Hepatic stellate cell (primary cell): ENCODE data around the gene ARSG.
A peak's percentile ranks its signal among the peaks of the same experiment; 100 is the strongest.
"Not testable (repeated sequence)": the region's sequence is repeated elsewhere in the genome, so short reads cannot be mapped to it uniquely, and the experiment has no call there.

Experiments used
- DNase-seq: peaks from one replicate; pipeline ENCODE4 v3.0.0; 2011; ENCODE audit warnings: low spot score

The ARSG gene

DNA sequence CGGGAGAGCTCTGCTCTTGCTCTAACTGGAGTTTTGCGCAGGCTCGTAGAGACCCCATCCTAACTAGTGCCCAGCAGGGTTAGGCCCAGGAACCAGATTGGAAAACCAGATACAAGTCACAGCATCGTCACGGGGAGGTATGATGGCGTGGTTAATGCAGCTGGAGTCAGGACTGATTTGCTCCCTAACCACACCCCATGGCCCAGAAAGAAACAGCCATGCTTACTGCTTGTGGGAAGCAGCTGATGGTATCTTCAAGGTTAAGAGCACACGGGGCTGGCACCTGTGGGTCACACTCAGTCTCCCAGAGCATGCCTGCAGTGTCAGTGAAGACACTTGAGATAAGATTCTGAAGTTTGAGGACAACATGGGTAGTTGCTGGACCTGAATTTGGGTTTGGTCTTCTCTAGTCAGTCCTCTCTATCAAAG lies 105.8 kb downstream of the ARSG start:
- DNase-seq: no peak

DNA sequence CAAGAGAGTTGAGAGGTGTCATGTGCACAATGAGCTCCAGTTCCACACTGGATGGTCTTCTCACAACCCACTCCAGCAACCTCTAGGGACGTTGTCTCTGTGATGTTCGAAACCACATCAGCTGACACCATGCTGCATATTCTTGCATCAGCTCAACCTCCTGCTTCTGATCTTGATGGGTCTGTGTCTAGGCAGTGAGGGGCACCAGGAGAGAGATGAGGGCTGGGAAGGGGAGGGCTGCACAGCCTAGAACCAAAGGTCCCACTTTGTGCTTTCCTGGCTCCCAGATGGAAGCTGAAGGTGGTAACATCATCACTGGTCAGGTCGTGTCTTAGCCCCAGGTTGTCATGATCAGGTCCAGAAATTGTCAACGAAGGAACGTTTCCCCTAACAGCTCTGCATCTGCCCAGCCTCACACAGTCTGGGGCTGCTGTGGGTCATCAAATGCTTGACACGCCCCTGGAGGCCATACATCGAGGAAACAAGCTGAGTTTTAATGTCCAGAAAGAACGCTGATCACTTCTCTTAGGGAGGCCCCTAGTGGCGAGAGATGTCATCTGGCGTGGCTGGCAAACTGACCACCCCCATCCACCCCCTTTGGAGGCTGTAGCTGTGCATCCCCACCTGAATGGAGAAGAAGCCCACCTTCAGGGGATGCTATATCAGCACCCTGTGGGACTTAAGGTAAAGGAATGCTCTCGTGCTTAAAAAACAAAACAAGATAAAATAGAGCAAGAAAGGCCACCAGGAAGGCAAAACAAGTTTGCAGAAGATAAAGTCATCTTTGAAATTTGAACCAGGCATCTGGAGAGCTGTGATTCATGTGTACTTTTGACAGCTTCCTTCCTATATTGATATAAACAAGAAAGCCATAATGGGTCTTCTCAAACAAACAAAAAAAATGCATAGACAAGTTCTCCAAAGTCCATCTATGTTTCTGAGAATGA lies 107.7 kb downstream of the ARSG start:
- DNase-seq: peak; percentile 86

DNA sequence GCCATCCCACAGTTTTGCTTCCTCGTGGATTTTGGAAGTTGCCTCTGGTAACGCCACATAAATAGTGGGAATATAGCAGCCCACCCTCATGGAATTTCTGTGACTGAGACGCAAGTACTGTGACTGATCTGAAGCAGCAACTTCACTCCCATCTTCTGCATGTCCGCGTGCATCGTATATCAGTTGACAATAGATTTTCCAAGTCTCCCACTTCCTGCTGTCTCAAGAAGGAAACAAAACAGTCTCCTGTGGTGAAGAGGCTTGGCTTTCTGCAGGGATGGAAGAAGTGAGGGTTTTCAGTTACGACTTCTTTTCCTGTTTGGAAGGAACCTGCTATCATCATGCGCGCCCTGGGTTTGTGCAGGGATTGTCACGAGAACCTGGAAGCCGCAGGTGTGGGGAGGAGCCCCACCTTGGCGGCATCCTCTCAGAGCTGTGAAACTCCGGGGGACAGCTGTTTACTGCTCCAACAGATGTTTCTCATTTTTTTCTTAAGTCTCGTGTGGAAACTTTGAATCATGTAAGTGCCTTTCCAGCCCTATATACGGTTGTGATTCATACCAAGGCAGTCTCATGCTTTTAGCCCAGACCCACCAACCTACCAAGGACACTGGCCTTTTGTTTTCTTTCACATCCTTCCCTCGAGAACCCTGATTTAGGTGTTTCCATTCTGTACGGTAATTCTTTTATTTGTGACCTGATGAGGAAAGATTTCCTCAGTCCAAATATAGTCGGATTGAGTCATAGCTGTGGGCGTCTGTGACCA lies 108.5 kb downstream of the ARSG start:
- DNase-seq: no peak

DNA sequence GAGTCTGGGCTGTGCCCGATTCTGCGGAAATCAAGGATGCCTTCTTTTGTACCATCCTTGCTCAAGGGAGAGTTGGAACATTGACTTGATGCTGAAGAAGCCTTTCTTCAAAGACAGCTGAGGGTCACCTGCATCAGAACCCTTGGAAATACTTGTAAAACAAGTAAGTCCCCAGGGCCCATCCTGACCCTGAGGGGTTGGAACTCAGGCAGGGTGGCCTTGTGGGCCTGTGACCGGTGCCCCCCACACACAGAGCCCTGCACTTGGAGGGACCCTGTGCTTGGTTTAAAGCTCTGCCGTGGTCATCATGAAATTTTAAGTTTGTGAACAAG lies 109.1 kb downstream of the ARSG start:
- DNase-seq: no peak

DNA sequence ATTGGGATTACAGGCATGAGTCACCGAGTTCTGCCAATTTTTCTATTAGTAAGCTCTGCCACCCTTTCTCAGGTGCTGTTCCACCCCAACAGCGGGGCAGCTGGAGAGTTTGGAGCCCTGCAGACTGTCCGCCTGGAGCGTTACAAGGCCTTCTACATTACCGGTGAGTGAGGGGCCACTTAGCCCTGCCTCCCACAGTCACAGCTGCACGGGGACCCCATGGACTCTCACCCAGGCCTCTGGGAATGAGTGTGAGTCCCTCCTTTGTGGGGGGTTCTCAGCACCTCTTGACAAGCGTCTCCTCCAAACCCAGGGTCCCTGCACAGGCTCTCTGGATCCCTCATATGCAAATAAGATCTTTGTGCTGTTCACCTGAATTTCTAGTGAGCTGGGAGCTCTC lies 110.0 kb downstream of the ARSG start:
- no peak for DNase-seq

DNA sequence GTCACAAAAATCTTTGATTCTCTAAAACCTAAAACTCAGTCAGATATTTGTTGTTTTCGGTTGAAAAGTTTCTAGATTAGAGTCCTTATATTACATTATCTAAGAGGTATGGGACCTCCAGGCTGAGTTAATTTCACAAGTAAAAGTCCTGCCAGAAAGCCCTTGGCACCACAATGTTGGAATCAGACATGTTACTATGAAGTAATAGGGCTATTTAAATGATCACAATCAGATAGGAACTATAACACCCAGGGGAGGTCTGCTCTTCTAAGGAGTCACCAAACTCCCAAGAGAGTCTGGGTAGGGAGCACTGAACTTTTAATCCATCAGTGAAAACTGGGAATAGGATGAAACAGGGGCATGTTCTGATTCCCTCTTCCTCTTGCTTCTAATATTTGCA lies 111.8 kb downstream of the ARSG start:
- no peak for DNase-seq

DNA sequence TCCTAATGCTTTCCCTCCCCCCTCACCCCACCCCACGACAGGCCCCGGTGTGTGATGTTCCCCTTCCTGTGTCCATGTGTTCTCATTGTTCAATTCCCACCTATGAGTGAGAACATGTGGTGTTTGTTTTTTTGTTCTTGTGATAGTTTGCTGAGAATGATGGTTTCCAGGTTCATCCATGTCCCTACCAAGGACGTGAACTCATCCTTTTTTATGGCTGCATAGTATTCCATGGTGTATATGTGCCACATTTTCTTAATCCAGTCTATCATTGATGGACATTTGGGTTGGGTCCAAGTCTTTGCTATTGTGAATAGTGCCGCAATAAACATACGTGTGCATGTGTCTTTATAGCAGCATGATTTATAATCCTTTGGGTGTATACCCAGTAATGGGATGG lies 112.5 kb downstream of the ARSG start:
- not testable (repeated sequence) for DNase-seq

DNA sequence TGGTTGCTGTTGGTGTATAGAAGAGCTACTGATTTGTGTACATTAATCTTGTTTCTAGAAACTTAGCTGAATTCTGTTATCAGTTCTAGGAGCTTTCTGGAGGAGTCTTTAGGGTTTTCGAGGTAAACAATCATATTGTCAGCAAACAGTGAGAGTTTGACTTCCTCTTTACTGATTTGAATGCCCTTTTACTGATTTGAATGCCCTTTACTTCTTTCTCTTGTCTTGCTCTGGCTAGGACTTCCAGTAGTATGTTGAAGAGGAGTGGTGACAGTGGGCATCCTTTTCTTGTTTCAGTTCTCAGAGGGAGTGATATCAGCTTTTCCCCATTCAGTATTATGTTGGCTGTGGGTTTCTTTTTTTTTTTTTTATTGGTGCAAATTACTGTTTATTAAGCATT lies 116.4 kb downstream of the ARSG start:
- DNase-seq: not testable (repeated sequence)

DNA sequence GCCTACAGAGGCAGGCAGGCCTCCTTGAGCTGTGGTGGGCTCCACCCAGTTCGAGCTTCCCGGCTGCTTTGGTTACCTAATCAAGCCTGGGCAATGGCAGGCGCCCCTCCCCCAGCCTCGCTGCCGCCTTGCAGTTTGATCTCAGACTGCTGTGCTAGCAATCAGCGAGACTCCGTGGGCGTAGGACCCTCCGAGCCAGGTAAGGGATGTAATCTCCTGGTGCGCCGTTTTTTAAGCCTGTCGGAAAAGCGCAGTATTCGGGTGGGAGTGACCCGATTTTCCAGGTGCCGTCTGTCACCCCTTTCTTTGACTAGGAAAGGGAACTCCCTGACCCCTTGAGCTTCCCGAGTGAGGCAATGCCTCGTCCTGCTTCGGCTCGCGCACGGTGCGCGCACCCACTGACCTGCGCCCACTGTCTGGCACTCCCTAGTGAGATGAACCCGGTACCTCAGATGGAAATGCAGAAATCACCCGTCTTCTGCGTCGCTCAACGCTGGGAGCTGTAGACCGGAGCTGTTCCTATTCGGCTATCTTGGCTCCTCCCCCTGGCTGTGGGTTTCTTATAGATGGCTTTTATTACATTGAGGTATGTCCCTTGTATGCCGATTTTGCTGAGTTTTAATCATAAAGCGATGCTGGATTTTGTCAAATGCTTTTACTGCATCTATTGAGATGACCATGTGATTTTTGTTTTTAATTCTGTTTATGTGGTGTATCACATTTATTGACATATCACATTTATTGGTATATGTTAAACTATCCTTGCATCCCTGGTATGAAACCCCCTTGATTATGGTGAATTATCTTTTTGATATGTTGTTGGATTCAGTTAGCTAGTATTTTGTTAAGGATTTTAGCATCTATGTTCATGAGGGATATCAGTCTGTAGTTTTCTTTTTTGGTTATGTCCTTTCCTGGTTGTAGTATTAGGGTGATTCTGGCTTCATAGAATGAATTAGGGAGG lies 122.6 kb downstream of the ARSG start:
- DNase-seq: not testable (repeated sequence)

DNA sequence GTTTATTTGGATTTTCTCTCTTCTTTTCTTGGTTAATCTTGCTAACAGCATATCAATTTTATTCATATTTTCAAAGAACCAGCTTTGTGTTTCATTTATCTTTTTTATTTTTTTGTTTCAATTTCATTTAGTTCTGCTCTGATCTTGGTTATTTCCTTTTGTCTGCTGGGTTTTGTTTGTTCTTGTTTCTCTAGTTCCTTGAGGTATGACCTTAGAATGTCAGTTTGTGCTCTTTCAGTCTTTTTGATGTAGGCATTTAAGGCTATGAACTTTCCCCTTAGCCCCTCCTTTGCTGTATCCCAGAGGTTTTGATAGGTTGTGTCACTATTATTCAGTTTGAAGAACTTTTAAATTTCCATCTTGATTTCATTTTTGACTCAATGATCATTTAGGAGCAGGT lies 123.6 kb downstream of the ARSG start:
- not testable (repeated sequence) for DNase-seq

DNA sequence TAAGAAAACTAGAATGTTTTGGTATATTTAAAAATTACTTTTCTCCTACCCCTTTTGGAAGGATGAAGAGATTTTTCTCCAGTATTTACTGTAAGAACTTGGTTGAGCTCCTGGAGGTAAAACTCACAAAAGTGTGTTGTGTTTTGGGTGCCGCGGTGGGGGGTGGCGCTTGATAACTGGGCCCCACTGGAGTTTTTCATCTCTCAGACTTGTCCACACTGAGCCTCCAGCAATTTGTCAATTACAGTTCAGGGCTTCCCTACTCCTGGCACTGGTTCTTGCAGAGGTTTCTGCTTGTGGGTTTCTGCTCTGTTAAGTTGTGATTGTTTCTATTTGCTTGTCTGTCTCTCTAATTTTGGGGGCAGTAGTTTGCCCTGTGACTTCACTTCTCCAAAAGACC lies 126.0 kb downstream of the ARSG start:
- no peak for DNase-seq

DNA sequence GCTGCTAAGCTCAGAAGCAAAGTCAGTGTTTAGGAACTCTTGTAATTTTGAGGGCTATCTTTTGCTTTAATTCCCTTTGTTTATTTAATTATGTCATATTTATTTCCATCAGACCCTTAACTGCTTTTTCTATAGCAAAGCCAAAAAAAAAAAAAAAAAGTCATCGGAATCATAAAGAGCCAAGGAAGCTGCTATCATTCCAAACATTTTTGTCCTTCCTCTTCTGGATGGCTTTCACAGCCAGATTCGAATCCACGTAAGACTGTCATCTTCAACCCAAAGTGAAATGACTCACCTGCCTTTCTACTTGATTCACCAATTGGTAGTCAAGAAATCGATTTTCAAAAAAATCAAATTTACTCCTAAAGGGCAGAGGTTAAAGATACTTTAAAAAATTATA lies 127.6 kb downstream of the ARSG start:
- no peak for DNase-seq

DNA sequence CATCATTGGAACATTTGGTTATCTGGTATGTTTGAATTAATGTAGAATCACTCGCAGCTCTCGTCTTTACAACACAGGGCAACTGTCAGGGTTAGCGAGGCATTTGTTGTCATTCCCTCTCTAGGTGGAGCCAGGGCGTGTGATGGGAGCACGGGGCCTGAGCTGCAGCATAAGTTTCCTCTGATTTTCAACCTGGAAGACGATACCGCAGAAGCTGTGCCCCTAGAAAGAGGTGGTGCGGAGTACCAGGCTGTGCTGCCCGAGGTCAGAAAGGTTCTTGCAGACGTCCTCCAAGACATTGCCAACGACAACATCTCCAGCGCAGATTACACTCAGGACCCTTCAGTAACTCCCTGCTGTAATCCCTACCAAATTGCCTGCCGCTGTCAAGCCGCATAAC lies 128.8 kb downstream of the ARSG start:
- DNase-seq: no peak

DNA sequence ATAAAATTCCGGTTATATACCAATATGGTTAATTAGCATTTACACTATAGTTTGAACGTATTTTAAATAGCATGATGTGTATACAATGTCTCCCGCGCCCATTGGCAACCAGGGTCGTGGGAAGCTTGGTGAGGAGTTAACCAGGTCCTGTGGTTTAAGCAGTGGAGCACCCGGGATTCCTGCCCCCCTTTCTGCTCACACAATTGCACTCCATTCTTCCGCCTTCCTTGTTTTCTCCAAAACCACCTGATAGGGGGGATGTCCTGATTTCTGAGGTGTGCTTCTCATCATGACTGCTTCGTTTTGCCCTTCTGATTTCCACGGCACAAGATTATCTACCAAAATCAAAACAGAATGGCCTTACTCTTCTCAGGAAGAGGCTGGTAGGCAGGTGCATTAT lies 130.2 kb downstream of the ARSG start:
- DNase-seq: no peak

DNA sequence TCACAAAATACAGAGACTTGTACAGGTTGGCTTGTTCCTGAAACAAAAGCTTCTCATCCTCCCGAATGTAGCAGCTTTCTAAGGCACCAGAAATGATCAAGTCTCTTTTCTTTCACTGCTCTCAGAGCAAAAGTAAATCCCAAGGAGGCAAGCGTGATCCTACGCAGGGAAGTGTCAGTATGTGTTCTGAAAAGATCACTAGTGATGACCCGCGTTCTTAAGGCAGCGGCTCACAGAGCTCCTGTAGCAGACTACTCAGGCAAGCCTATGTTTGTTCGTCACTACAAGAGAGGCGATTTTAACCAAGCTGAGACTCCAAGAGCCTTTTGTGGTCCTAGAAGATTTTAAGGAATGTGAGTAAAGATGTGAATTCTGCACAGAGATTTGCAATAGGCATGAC lies 131.5 kb downstream of the ARSG start:
- DNase-seq: no peak

DNA sequence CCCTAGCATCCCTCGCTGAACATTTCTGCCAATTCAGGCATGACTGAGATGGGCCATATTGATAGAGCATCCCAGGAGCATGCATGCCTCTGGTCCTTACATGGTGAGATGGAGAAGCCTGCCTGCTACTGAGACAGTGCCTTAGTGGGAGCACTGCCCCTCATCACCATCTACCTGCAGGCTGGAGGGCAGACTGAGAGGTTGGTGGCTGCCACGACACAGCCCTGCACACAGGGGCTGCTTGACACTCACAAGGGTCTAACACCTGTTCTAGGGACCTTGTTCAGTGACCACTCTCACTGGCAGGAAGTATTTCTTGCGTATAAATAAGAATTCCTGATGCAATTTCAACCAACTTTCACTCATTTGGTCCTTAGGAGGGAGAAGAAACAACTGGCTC lies 132.0 kb downstream of the ARSG start:
- DNase-seq: no peak

DNA sequence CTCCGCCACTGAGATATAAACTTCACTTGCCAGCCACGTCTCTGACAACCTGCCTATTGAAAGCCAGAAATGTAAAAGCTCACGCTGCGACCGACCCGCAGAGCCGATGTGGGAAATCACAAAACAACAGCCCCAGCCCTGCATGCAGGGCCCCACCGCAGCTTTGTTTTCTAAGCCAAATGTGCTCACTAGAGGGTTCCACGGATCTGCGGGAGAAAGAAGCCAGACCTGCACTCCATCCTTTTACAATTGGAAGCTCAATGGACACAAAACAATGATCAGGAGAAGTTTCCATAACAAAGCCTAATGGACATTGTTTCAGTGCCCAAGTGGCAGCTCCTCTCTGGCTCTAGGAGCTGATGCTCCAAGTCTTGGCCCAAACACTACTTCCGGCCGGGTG lies 132.9 kb downstream of the ARSG start:
- DNase-seq: no peak

DNA sequence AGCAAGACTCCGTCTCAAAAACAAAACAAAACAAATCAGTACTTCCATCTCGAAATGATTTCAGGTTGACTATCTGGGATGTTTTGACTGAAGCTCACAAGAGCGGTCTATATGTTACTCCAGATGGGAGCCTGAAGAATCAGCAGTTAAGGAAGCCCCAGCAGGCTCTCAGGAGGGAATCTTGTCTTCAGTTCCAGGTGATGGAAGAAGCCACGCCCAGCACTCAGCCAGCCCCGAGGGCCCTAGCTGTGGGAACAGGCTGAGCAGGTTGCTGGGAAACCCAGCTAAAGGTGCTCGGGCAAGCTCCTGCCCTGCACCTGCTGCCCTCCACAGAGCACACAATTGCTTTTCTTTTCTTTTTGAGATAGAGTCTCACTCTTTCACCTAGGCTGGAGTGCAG lies 133.6 kb downstream of the ARSG start:
- no peak for DNase-seq

DNA sequence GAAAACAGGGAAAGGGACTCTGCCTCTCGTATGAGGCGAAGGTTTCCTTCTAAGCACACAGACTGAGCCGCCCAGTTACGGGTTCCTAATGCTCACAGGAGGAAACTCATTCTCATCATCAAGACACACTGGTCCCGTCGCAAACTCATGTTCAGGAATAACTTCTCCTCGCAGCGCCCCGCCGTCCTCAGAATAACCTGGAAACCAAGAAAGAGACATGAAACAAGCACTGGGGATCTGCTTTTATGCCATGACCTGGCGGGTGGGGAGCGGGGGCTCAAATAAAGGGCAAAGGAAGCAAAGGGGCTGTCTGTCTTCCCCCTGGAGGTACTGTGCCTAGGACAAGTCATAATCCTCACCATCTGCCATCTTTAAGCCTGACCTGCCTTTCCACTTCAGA lies 134.7 kb downstream of the ARSG start:
- no peak for DNase-seq

DNA sequence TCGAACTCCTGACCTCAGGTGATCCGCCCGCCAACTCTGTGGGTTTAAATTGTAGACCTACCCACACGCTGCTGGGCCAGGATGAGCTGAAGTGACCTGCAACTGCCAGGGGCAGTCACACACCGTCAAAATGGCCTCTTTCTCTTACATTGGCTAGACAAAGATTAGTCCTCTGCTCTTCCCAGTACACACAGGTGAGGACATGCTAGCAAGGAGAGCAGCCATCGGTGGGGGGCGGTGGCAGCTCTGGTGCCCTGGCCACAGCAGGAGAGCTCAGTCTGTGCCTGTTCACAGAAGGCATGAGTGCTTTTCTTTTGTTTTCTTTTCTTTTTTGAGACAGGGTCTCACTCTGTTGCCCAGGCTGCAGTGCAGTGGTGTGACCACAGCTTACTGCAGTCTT lies 136.3 kb downstream of the ARSG start:
- no peak for DNase-seq

DNA sequence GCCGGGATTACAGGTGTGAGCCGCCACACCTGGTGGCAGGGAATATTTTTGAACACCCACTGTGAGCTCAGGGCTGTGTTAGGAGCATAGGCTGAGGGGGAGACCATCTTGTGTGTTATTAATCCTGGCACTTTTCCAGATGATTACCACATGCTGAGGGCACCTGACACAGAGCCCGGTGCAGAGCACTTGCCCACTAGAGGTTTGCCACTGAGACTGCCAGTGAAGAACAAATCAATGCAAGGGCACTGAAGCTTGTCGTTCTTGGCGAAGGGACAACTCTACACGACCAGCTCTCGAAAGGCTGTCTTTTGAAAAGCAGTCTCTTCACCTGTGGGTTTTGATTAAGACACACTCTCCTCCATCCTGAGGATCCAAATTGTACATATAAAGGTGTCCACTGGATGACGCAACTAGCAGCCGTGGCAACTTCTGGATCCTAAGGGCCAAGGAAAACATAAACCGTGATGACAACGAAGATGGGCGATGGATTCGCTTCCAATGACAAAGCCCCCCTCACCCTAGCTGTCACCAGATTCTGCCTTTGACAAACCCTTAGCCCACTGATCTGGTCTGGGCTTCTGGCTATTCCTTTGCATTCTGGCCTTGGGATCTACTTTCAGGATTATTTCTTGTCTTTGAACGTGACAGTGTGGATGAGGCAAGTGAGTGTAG lies 137.3 kb downstream of the ARSG start:
- no peak for DNase-seq

DNA sequence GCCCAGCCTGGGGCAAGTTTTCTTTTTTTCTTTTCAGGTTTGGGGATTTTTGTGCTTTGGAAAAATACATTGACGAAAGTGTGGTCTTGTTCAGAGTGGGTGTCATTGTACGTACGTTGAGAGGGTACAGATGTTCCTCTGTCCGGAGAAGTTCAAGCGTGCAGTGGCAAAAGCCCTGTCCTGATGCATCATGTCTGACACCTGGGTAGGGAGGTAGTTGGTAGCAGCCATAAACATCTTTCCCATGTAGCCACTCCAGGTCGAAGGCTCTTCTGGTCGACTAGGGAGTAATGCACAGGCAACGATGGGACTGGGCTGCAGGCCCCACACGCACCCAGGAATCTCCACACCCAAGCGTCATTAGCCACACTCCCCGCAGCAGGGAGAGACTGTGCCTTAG lies 138.6 kb downstream of the ARSG start:
- DNase-seq: no peak
